Astrocyte (in vitro differentiated cells and primary cell): ENCODE data around the gene MATR3.

ENCODE experiments used
- EZH2 ChIP-seq: IDR thresholded peaks from 2 replicates; pipeline ENCODE4 v1.6.1; 2012; ENCODE audit warnings: mild to moderate bottlenecking, low read length, inconsistent platforms; ENCODE audit not compliant: insufficient read depth
- TF ChIP-seq, protein P1 (sequence below): IDR thresholded peaks from 2 replicates; pipeline ENCODE4 v1.5.1; 2011; ENCODE audit warnings: low read depth, mild to moderate bottlenecking, inconsistent platforms, low read length, moderate library complexity; ENCODE audit not compliant: insufficient read depth

DNA sequence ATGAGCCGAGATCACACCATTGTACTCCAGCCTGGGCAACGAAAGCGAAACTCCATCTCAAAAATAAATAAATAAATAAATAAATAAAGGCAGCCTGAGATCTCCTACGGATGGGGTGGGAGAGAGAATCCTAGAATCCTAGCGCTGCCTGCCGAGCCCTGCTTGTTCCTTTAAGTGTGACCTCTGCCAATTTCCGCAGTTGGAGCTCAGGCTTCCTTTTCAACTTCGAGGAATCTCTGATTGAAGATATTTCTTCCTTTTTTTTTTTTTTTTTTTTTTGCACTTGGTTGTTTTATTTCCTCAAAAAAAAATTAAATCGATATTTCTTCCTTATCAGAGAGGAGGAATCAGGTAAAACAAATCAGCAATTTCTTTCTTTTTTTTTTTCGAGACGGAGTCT lies 27.3 kb upstream of the MATR3 start:
- TF ChIP-seq, protein P1, sequence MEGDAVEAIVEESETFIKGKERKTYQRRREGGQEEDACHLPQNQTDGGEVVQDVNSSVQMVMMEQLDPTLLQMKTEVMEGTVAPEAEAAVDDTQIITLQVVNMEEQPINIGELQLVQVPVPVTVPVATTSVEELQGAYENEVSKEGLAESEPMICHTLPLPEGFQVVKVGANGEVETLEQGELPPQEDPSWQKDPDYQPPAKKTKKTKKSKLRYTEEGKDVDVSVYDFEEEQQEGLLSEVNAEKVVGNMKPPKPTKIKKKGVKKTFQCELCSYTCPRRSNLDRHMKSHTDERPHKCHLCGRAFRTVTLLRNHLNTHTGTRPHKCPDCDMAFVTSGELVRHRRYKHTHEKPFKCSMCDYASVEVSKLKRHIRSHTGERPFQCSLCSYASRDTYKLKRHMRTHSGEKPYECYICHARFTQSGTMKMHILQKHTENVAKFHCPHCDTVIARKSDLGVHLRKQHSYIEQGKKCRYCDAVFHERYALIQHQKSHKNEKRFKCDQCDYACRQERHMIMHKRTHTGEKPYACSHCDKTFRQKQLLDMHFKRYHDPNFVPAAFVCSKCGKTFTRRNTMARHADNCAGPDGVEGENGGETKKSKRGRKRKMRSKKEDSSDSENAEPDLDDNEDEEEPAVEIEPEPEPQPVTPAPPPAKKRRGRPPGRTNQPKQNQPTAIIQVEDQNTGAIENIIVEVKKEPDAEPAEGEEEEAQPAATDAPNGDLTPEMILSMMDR: no peak
- no peak for TF ChIP-seq EZH2
